IPS-18c (cell line): ENCODE data around the gene TOB1.

Experiments
- H3K4me3 ChIP-seq: 2 replicates; pipeline ENCODE4 v1.7.0; 2013; ENCODE audit warnings: low read depth, mild to moderate bottlenecking, low read length, moderate library complexity; ENCODE audit not compliant: insufficient read depth
- H3K9me3 ChIP-seq: one replicate; pipeline ENCODE4 v1.6.1; 2013; ENCODE audit warnings: mild to moderate bottlenecking, low read length, moderate library complexity; ENCODE audit not compliant: control insufficient read depth, insufficient read depth

Gene TOB1

DNA sequence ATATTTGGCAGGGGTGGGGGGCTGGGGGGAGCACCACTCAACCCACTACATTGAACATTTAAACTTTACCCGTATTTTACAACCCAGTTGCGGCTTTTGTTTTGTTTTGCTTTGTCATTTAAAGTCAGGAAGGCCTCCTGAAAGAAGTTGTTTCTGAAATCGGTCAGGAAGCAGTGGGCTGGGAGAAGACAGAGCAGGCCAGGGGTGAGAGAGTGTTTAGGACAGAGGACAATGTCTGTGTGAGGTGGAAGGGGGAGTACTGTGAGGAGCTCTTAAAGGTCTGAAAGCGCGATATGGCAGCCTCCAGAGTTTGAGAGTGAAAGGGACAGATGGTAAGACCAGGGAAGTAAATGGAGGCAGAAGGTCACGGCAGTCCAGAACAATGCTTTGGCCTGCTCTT lies 36.8 kb downstream of the TOB1 start:
- no peak overlapping the region for H3K4me3 ChIP-seq
- no peaks in the 10 kb centered on the region for H3K9me3 ChIP-seq

DNA sequence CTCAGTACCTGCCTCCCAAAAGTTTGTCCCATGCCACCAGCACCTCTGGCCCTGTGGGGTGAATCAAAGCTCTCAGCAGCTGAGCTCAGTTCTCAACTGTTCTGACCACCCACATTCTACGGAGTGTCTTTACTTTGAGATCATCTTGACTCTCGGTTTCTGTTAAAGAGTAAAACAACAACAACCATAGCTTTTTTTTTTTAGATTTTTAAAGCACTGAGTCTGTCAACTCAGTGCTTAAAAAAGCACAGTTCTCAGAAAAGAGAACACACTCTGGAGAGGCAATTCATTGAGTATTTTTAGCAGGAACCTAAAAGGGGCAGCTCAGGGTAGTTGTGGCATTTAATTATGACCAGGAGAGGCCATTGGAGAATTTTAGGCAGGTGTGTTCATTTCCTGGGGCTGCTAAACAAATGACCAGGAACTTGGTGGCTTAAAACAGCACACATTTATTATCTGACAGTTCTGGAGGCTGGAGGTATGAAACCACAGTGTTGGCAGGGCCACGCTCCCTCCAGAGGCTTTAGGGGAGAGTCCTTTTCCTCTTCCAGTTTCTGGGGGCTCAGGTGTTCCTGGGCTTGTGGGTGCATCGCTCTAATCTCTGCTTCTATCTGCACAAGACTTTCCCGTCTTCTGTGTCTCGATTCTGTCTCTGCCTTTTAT lies 37.5 kb downstream of the TOB1 start:
- Histone ChIP-seq H3K4me3 (no peak overlapping the region), H3K9me3 (no peaks in the 10 kb centered on the region)

DNA sequence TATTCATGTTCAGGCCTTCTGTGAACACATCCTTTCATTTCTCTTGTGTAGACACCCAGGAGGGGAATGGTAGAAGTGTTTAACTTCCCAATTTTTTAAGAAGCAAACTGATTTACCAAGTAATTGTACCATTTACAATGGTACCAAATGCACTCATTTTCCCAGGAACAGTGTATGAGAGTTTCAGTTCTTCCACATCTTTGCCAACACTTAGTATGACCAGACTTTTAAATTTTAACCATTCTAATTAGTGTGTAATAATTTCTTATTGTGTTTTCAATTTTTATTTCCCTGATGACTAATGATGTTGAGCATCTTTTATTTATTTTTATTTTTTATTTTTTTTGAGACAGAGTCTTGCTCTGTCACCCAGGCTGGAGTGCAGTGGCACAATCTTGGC lies 41.0 kb downstream of the TOB1 start:
- Histone ChIP-seq H3K9me3 (peaks cover 3% of the 10 kb centered on the region), H3K4me3 (no peak overlapping the region)

DNA sequence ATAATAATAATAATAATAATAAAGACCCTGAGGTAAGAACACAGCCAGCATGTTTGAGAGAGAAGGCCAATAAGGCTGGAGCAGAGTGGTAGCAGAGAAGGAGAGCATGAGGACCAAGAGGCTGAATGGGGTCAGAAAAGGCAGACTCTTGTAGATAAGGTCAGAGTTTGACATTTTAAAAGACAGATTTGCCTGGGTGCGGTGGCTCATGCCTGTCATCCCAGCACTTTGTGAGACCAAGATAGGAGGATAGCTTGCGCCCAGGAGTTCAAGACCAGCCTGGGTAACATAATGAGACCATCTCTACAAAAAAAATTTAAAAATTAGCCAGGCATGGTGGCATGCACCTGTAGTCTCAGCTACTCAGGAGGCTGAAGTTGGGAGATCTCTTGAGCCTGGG lies 41.7 kb downstream of the TOB1 start:
- Histone ChIP-seq H3K9me3 (peaks cover 3% of the 10 kb centered on the region), H3K4me3 (no peak overlapping the region)

DNA sequence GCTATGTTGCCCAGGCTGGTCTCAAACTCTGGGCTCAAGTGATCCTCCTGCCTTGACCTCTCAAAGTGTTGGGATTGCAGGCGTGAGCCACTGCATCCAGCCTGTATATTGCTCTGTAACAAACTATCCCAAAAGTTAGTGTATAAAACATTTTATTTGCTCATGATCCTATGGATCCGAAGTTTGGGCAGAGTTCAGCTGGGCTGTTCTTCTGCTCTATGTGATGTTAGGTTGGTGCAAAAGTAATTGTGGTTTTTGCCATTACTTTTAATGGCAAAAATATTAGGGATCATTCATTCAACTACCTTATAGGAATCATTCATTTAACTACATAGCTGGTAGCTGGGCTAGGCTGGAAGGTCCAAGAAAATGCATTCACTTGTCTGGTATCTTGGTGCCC lies 43.6 kb downstream of the TOB1 start:
- Histone ChIP-seq H3K4me3 (no peak overlapping the region), H3K9me3 (peaks cover 3% of the 10 kb centered on the region)

DNA sequence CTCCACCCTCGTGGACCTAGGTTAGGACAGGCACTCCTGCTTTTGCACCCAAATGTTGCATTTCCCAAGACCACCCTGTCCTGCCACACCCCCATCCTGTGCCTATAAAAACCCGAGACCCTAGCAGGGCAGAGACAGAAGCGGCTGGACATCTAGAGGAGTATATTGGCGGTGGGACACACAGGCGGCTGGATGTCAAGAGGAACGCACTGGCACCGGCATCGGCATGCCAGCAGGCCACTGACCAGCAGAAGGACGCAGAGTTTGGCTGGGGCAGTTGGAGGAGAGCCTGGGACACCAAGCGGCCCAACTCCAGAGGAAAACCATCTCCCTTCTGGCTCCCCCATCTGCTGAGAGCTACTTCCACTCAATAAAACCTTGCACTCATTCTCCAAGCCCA lies 45.5 kb downstream of the TOB1 start:
- Histone ChIP-seq H3K4me3 (no peak overlapping the region), H3K9me3 (peaks cover 3% of the 10 kb centered on the region)

DNA sequence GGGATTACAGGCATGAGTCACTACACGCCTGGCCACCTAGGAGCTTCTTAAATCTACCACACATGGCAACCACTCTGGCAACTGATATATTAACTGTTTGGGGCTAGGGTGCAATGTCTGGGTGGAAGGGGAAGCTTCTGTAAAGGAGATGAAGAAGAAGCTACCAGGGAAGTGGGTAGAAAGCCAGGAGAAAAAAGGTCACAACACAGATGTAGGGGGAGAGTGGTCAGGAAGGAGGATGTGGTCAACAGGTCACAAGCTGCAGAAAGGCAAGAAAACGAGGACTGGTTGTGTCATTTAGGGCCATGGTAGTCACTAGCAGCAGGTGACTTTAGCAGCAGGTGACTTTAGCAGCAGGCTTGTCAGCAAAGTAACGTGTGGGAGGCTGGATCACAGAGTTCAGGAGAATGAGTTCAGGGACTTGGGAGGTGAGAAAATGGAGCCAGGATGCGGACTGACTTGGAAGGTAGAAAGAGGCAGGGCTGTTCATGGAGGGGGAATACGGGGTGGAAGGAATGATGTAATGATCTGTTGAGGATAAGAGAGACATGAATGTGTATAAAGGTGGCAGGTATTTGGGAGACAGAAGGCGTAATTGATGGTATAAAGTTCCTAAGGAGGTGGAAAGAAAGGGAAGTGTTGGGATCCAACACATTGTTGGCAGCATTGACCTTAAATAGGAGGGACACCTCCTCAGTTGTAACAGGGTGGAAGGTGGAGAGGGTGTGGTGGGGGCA lies 47.1 kb downstream of the TOB1 start:
- H3K9me3 ChIP-seq: peaks cover 3% of the 10 kb centered on the region
- no peak overlapping the region for H3K4me3 ChIP-seq

DNA sequence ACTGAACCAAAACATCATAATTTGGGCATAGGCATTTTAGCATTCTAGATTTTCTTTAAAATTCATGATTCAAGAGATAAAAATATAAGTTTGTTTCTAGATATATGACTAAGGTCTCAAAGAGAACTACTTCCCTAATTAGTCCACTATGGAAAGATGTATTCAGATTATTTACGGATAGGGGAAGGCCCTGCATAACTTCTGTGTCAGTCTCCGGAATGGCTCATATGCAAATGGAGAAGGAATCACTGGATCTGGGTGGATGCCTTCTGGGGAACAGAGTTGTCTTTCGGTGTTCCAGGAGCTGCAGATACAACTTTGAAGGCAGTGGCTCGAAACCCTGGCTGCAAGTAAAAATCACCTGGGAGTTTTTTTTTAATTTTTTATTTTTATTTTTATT lies 47.9 kb downstream of the TOB1 start:
- H3K4me3 ChIP-seq: no peak overlapping the region
- H3K9me3 ChIP-seq: peaks cover 3% of the 10 kb centered on the region

DNA sequence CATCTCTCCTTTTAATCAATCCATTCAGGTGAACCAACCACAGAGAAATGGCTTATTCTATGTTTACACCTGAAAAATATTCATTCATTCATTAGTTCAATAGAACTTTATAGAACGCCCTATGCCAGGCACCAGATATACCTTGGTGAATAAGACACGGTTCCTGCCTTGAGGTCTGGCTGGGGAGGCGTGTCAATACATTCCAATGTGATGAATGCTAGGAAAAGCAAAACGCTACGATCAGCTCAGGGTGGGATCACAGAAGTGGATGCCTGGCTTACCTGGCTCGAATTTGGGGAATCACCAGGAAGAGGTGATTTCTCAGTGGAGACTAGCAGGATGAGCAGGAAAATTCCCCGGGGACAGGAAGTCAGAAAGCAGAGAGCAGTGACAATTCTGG lies 48.3 kb downstream of the TOB1 start:
- no peak overlapping the region for H3K4me3 ChIP-seq

DNA sequence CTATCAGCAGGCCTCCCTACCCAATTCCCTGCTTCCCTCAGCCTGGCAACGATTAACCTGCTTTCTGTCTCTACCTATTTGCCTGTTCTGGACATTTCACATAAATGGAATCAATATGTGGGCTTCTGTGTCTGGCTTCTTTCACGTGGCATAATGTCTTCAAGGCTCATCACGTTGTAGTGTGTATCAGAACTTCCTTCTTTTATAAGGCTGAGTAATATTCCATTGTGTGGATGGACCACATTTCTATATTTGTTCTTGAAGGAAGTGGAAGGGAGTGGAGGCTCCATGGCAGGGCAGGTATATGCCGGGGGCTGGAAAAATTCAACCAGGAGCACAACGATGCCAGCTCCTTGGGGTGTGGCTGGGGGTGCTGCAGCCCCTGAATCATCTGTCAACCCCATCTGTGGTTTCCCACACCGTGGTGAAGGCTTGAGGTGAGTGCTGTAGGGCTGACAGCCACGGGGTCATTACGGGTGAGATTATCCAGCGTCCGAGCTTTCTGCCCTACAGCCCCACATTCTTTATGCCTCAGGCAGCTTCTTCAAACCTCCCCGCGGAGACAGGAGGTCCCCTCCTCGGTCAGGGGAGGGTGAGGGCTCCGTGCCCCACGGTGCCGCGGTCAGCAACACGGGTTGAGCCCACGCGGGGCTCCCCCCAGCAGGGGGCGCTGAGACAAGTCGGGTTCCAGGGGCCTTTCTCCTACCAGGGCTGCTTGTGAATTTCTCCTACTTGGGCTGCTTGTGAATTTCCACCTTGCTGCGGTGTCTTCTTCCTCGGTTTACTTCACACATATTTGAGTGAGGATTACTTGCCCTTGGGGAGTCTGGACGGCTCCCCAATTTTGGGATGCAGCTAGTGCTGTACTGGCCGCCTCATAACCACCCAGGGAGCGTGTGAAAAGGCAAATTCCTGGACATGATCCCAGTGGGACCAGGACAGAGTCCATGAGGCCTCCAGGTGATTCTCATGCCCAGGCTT lies 49.1 kb downstream of the TOB1 start:
- Histone ChIP-seq H3K9me3 (no peaks in the 10 kb centered on the region), H3K4me3 (no peak overlapping the region)

More for the DNA sequence above, 48.3 kb downstream of the TOB1 start:
- peaks cover 3% of the 10 kb centered on the region for H3K9me3 ChIP-seq

DNA sequence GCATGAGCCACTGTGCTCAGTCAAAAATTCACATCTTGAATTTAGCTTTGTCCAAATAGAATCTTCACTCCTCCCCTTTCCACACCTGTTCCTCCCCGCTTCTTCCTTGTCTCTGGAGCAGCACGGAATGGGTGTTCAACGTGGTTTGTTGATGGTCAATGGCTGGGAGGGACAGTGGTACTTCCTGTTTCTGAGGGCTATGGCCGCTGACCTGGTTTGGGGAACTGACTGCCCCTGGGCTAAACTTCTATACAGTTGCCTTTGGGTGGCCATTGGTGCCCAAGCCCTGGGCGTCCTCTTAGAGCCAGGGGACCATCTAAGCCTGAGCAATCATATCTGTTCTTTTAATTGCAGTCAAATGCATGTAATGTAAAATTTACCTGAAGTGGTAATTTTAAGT lies 49.9 kb downstream of the TOB1 start:
- Histone ChIP-seq H3K4me3 (no peak overlapping the region), H3K9me3 (no peaks in the 10 kb centered on the region)

DNA sequence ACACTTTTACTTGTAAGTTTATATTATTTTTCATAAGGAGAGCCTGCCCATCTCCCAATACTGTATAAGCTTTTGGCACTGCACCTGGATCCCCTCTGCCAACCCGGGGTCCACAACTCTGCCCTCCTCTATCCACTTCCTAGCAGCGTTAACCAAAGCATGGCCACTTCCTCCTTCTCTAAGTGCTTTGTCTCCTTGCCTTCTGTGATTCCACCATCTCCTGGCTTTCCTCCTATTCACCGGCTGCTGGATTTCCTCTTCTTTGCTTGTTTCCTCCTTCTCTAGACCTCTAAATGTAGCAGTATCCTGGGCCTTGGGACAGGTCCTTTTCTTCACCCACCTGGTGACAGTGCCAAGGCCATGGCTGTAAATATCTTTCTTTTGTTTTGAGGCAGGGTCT lies 50.8 kb downstream of the TOB1 start:
- Histone ChIP-seq H3K9me3 (no peaks in the 10 kb centered on the region), H3K4me3 (no peak overlapping the region)

DNA sequence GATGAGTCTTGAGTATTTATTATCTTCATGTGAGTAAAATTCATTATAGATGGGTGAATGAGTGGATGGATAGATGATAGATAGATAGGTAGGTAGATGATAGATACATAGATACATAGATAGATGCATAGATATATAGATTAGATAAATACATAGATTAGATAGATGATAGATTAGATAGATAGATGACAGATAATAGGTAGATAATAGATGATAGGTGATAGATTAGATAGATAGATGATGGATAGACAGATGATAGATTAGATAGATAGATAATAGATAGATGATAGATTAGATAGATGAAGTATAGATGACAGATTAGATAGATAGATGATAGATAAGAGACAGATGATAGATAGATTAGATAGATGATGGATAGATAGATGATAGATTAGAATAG lies 52.6 kb downstream of the TOB1 start:
- Histone ChIP-seq H3K9me3 (no peaks in the 10 kb centered on the region), H3K4me3 (no peak overlapping the region)
